Skeletal muscle tissue (tissue), 5 donors: ENCODE measurements around the gene TTC28. TPM values are rescaled to one million over a fixed set of nuclear protein-coding genes. Genes with fewer than 3 reads are reported as not detected.

ENCODE experiments used
- H3K27ac ChIP-seq: one replicate; pipeline ENCODE4 v1.7.0; 2013; ENCODE audit warnings: mild to moderate bottlenecking, low read depth, low read length, inconsistent platforms
- H3K27me3 ChIP-seq, 3 donors: one replicate each; pipeline ENCODE4 v1.7.0; 2013; ENCODE audit warnings: low read length in 3 of 3; ENCODE audit not compliant: control insufficient read depth in 3 of 3, insufficient read depth in 3 of 3
- H3K36me3 ChIP-seq, 3 donors: one replicate each; pipeline ENCODE4 v1.7.0; 2013; ENCODE audit warnings: low read length in 3 of 3; ENCODE audit not compliant: control insufficient read depth in 3 of 3, insufficient read depth in 3 of 3
- H3K4me1 ChIP-seq, 3 donors: one replicate each; pipeline ENCODE4 v1.7.0; 2013; ENCODE audit warnings: low read length in 3 of 3, mild to moderate bottlenecking in 3 of 3; ENCODE audit not compliant: control insufficient read depth in 3 of 3, insufficient read depth in 3 of 3
- H3K4me3 ChIP-seq, 3 donors: one replicate each; pipeline ENCODE4 v1.7.0; 2013; ENCODE audit warnings: low read length in 3 of 3
- H3K9ac ChIP-seq, 3 donors: one replicate each; pipeline ENCODE4 v1.7.0; 2013; ENCODE audit warnings: low read length in 3 of 3, mild to moderate bottlenecking in 3 of 3, moderate library complexity in 2 of 3, low read depth in 1 of 3
- H3K9me3 ChIP-seq, 3 donors: one replicate each; pipeline ENCODE4 v1.7.0; 2013; ENCODE audit warnings: low read length in 3 of 3; ENCODE audit not compliant: control insufficient read depth in 3 of 3
- small RNA-seq: library from RNA; depleted of rRNA; stranded (forward); fragments of <200 nt; gene quantifications from one replicate; pipeline ENCODE3, GENCODE V24; 2014
- total RNA-seq: library from RNA; depleted of rRNA; stranded (reverse); fragments of >200 nt; gene quantifications from one replicate; pipeline ENCODE4 v1.2.3, GENCODE V29; 2014
- donor health status: Osteomylitis.

Gene TTC28
- total RNA-seq, 1 donor from 2014 or later, result 27.1 TPM

DNA sequence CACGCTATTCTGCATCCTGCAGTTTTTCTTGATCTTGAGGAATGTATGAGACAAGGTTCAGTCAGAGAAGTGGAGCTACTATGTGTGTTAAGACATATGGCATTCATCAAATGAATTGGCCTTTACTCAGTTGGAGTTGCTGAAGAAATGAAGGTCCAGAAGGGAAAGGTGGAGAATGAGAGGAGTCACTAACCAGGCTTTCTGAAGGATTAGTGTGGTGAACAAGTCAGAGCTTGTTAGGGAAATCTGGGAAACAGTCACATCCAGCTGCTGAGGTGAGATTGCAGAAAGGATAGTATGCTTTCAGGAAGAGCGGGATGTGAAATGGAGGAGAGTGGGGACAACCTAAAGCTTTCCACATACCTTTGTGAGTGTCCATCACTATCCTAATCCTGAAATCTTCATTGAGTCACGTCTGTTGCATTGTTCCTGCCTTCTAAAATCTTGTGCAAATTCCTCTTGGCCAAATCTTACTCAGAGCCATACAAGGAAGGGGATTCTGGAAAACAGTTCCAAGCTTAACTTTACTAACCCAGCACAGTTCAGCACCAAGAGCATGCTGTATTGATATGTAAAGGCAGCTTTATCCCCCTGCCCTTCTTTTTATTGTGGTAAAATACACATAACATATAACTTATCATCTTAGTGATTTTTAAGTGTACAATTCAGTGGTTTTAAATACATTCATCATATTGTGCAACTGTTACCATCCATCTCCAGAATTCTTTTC, 749.1 kb downstream of the TTC28 start:
- H3K9ac ChIP-seq, result no peak overlapping the region

More for the DNA sequence above, 749.1 kb downstream of the TTC28 start:
- H3K4me1 ChIP-seq, result no peaks in the 10 kb centered on the region
- no peak overlapping the region for H3K27ac ChIP-seq
- no peaks in the 10 kb centered on the region for H3K36me3 ChIP-seq
- no peak overlapping the region for H3K4me3 ChIP-seq
- no peaks in the 10 kb centered on the region for H3K9me3 ChIP-seq
- no peaks in the 10 kb centered on the region for H3K27me3 ChIP-seq

Small RNAs within 50 kb of the gene (small RNA-seq; reads per million reads assigned to genes)
- gene MIR5739 (not detected), gene RF00019 (not detected), gene RF00150 (not detected), gene RF02200 (not detected), gene RN7SL162P (not detected)

Other genes starting within 250 kb of the TTC28 start
- gene CHEK2, start 62.0 kb upstream of the TTC28 start, total RNA-seq, result 12.5 TPM
- 16.7 TPM for gene HSCB, start 62.2 kb upstream of the TTC28 start, total RNA-seq
- 16.2 TPM for gene CCDC117, start 92.9 kb upstream of the TTC28 start, total RNA-seq
- gene XBP1, start 120.7 kb upstream of the TTC28 start, total RNA-seq, result 126 TPM
- 7.3 TPM for gene ZNRF3, start 203.7 kb upstream of the TTC28 start, total RNA-seq